Measurements from ENCODE around the gene SIGLEC14.

- TF ChIP-seq ZNF70 (CRISPR knock-in tag; IDR thresholded peaks at IDR 0.05) (no peak), ZFP30 (CRISPR knock-in tag; IDR thresholded peaks at IDR 0.05) (no peak), PPARA (CRISPR knock-in tag; IDR thresholded peaks at IDR 0.05; ENCODE audit: borderline replicate concordance) (no peak), ESRRG (CRISPR knock-in tag; IDR thresholded peaks at IDR 0.05) (no peak), TCF4 (CRISPR knock-in tag; IDR thresholded peaks at IDR 0.05; ENCODE audit: borderline replicate concordance) (no peak), OSR1 (CRISPR knock-in tag; IDR thresholded peaks at IDR 0.05) (no peak), RARB (CRISPR knock-in tag; IDR thresholded peaks at IDR 0.05) (no peak), GLIS3 (CRISPR knock-in tag; IDR thresholded peaks at IDR 0.05) (no peak), ZFP3 (CRISPR knock-in tag; IDR thresholded peaks at IDR 0.05) (no peak), CSDC2 (CRISPR knock-in tag; IDR thresholded peaks at IDR 0.05) (no peak)
- TF ChIP-seq, protein P1, sequence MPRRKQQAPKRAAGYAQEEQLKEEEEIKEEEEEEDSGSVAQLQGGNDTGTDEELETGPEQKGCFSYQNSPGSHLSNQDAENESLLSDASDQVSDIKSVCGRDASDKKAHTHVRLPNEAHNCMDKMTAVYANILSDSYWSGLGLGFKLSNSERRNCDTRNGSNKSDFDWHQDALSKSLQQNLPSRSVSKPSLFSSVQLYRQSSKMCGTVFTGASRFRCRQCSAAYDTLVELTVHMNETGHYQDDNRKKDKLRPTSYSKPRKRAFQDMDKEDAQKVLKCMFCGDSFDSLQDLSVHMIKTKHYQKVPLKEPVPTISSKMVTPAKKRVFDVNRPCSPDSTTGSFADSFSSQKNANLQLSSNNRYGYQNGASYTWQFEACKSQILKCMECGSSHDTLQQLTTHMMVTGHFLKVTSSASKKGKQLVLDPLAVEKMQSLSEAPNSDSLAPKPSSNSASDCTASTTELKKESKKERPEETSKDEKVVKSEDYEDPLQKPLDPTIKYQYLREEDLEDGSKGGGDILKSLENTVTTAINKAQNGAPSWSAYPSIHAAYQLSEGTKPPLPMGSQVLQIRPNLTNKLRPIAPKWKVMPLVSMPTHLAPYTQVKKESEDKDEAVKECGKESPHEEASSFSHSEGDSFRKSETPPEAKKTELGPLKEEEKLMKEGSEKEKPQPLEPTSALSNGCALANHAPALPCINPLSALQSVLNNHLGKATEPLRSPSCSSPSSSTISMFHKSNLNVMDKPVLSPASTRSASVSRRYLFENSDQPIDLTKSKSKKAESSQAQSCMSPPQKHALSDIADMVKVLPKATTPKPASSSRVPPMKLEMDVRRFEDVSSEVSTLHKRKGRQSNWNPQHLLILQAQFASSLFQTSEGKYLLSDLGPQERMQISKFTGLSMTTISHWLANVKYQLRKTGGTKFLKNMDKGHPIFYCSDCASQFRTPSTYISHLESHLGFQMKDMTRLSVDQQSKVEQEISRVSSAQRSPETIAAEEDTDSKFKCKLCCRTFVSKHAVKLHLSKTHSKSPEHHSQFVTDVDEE (CRISPR knock-in tag; IDR thresholded peaks at IDR 0.05), result no peak
- TF ChIP-seq, protein P2, sequence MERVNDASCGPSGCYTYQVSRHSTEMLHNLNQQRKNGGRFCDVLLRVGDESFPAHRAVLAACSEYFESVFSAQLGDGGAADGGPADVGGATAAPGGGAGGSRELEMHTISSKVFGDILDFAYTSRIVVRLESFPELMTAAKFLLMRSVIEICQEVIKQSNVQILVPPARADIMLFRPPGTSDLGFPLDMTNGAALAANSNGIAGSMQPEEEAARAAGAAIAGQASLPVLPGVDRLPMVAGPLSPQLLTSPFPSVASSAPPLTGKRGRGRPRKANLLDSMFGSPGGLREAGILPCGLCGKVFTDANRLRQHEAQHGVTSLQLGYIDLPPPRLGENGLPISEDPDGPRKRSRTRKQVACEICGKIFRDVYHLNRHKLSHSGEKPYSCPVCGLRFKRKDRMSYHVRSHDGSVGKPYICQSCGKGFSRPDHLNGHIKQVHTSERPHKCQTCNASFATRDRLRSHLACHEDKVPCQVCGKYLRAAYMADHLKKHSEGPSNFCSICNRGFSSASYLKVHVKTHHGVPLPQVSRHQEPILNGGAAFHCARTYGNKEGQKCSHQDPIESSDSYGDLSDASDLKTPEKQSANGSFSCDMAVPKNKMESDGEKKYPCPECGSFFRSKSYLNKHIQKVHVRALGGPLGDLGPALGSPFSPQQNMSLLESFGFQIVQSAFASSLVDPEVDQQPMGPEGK (CRISPR knock-in tag; IDR thresholded peaks at IDR 0.05; ENCODE audit: borderline replicate concordance), result no peak
These were observed 1.9 kb downstream of the SIGLEC14 start for GRCh38 chr19:51644636-51645271.

All from SK-N-SH treated with all-trans-retinoic acid at 6 μM for 48 hours (cell line).